Type B pancreatic cell (in vitro differentiated cells): ENCODE data around the gene KLHL29. TPM values are rescaled to one million over a fixed set of nuclear protein-coding genes. Genes with fewer than 3 reads are reported as not detected.

Source experiments
- DNase-seq: peaks from one replicate; pipeline ENCODE4 v3.0.0; 2021; ENCODE audit warnings: mixed read lengths; ENCODE audit not compliant: unreplicated experiment; ENCODE audit errors: extremely low spot score
- H3K27ac Mint-ChIP-seq: 2 replicates; pipeline ENCODE4 v1.8.0; 2021; ENCODE audit warnings: mild to moderate bottlenecking, mixed read lengths
- H3K27me3 Mint-ChIP-seq: 2 replicates; pipeline ENCODE4 v1.8.0; 2021; ENCODE audit warnings: mixed read lengths
- H3K36me3 Mint-ChIP-seq: 2 replicates; pipeline ENCODE4 v1.8.0; 2021; ENCODE audit warnings: mixed read lengths
- H3K4me1 Mint-ChIP-seq: one replicate; pipeline ENCODE4 v1.8.0; 2021; ENCODE audit warnings: mixed read lengths; ENCODE audit not compliant: unreplicated experiment
- H3K4me3 Mint-ChIP-seq: 2 replicates; pipeline ENCODE4 v1.8.0; 2021; ENCODE audit warnings: mild to moderate bottlenecking, mixed read lengths
- H3K9me3 Mint-ChIP-seq: 2 replicates; pipeline ENCODE4 v1.8.0; 2021; ENCODE audit warnings: mixed read lengths
- total RNA-seq: library from RNA; stranded (reverse); gene quantifications from 2 replicates; pipeline ENCODE4 v1.2.1, GENCODE V29; 2021; ENCODE audit warnings: low replicate concordance
- TF ChIP-seq, protein P1 (sequence below): fragments of 200-600 bp; sonication (generic); conservative IDR thresholded peaks from 2 replicates; pipeline ENCODE4 v1.5.0; 2021; ENCODE audit warnings: antibody characterized with exemption, mild to moderate bottlenecking

The KLHL29 gene
- total RNA-seq, 1 donor from 2014 or later: 24.1 TPM

DNA sequence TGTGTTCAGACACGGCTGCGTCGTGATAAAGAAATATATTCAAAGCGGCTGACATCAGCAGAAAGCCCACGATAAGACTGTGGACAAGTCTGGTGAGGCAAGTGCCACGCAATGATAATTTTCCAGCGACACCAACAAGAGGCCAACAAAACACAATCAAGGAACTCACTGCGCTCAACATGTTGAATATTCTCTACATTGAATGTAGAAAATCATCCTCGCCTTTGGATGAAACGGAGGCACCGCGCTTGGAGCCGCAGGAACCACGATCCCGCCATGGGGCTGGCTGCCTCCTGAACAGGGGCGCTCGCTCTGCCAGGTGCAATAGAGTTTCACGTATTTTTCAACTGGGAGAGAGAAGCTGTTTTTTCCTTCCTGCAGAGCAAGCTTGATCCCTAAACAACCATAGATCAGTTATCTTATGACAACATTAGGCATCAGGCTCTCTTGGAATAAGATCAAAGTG is 321.7 kb downstream of the KLHL29 start:
- TF ChIP-seq, protein P1, sequence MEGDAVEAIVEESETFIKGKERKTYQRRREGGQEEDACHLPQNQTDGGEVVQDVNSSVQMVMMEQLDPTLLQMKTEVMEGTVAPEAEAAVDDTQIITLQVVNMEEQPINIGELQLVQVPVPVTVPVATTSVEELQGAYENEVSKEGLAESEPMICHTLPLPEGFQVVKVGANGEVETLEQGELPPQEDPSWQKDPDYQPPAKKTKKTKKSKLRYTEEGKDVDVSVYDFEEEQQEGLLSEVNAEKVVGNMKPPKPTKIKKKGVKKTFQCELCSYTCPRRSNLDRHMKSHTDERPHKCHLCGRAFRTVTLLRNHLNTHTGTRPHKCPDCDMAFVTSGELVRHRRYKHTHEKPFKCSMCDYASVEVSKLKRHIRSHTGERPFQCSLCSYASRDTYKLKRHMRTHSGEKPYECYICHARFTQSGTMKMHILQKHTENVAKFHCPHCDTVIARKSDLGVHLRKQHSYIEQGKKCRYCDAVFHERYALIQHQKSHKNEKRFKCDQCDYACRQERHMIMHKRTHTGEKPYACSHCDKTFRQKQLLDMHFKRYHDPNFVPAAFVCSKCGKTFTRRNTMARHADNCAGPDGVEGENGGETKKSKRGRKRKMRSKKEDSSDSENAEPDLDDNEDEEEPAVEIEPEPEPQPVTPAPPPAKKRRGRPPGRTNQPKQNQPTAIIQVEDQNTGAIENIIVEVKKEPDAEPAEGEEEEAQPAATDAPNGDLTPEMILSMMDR: no peak
- H3K9me3 Mint-ChIP-seq: no peaks in the 10 kb centered on the region
- H3K27me3 Mint-ChIP-seq: no peaks in the 10 kb centered on the region
- H3K4me3 Mint-ChIP-seq: no peak overlapping the region
- DNase-seq: no peak
- H3K36me3 Mint-ChIP-seq: peaks cover 39% of the 10 kb centered on the region
- peaks cover 1% of the 10 kb centered on the region for H3K4me1 Mint-ChIP-seq
- peak overlapping the region; percentile 21 for H3K27ac Mint-ChIP-seq

DNA sequence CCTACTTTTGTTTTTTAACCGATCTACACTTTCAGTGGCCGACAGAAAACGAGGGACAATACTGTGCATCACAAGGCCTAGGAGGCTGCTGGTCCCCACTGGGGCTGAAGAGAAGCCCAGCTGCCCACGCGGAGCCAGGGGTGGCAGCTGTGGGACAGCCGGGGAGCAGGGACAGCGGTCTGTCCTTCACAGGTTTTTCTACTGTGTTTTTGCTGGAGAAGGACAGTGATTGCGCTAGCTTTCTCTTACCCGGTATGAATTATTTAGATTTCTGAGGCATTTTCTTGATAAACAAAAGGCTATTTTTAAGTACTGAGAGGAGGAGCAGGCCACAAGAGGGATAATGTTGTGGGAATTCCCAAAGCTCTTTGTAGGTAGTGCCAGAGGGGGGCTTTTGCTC is 322.1 kb downstream of the KLHL29 start:
- TF ChIP-seq, protein P1: no peak
- DNase-seq: no peak
- Mint-ChIP-seq H3K27ac (no peak overlapping the region), H3K4me1 (peaks cover 4% of the 10 kb centered on the region), H3K4me3 (no peak overlapping the region), H3K36me3 (peaks cover 41% of the 10 kb centered on the region), H3K9me3 (no peaks in the 10 kb centered on the region), H3K27me3 (no peaks in the 10 kb centered on the region)

DNA sequence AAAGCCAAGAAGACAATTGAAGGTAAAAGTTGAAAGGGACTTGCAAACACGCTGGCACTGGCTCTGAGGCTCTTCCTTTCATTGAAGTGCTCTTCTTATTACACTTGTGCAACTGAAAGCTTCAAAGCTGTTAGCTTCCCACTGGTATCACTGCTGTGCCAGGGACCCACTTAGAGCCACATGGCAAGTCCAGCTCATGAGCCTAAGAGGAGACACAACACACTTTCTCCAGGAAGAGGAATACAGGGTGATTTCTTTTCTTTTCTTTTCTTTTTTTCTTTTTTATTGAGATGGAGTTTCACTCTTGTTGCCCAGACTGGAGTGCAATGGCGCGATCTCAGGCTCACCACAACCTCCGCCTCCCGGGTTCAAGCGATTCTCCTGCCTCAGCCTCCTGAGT is 323.8 kb downstream of the KLHL29 start:
- H3K36me3 Mint-ChIP-seq: peaks cover 39% of the 10 kb centered on the region

DNA sequence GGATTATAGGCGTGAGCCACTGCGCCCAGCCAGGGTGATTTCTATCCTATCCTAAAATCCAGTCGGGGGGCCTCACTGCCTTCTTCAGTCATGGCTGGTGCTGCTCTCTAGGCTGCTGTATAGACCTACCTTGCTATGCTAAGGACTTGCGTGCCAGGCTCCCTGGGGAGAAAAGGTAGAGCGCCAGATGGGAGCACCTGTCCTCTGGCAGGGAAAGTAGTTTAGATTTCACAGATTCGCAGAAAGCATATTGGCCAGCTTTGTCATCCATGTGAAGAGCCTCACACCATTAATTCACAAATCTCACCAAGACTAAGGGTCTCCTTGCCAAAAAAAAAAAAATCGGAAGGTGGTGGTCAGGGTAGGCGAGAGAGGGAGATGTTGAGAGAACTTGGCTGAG is 324.3 kb downstream of the KLHL29 start:
- H3K9me3 Mint-ChIP-seq: no peaks in the 10 kb centered on the region
- H3K27ac Mint-ChIP-seq: no peak overlapping the region
- peaks cover 21% of the 10 kb centered on the region for H3K4me1 Mint-ChIP-seq
- no peaks in the 10 kb centered on the region for H3K27me3 Mint-ChIP-seq
- no peak overlapping the region for H3K4me3 Mint-ChIP-seq
- H3K36me3 Mint-ChIP-seq: peaks cover 40% of the 10 kb centered on the region
- TF ChIP-seq, protein P1: no peak
- no peak for DNase-seq

More for the DNA sequence above, 323.8 kb downstream of the KLHL29 start:
- H3K4me3 Mint-ChIP-seq: no peak overlapping the region
- TF ChIP-seq, protein P1: no peak
- DNase-seq: no peak
- H3K4me1 Mint-ChIP-seq: peaks cover 20% of the 10 kb centered on the region
- H3K9me3 Mint-ChIP-seq: no peaks in the 10 kb centered on the region
- no peak overlapping the region for H3K27ac Mint-ChIP-seq
- H3K27me3 Mint-ChIP-seq: no peaks in the 10 kb centered on the region

DNA sequence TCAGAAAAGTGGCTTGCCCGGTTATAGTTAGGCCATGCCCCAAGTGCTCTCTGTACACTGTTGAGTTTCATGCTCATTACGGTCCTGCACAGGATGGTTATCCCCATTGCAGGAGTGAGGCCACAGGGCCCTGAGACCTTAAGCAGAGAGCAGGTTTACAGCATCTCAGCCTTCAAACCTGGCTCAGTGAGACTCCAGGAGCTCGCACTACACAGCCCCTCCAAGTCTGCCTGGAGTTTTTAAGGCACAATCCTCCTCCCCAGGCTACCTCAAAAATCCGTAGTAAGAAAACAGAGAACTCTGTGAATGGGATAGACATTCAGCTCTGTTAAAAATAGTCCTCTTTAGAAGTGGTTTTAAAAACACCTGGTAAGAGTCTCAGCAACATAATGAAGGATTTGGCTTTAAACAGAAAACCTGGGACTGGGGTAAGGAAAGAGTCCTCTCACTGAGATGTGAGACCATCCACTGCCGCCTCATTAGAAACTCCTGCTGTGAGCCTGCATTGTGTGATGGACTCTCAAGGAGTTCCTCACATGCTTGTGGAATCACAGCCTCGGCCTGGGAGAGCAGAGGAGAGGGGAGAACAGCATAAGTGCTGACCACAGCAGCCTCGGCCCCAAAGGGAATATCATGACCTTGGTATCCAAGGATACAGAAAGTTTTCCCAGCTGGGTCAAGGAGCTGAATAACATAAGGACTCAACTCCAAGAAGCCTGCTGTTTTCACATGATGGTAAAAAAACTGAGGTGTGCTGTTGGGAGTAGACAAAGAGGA is 327.2 kb downstream of the KLHL29 start:
- DNase-seq: no peak
- TF ChIP-seq, protein P1: no peak
- Mint-ChIP-seq H3K4me1 (peaks cover 21% of the 10 kb centered on the region), H3K27me3 (no peaks in the 10 kb centered on the region), H3K4me3 (peak overlapping the region; percentile 62), H3K36me3 (peaks cover 25% of the 10 kb centered on the region), H3K27ac (peak overlapping the region; percentile 77), H3K9me3 (no peaks in the 10 kb centered on the region)
